ENCODE data around the gene DIDO1. TPM values are rescaled to one million over a fixed set of nuclear protein-coding genes. Genes with fewer than 3 reads are reported as not detected.

Gene DIDO1
- total RNA-seq, 4 donors from 2014 or later: 38.2 to 68.8 (median 46.6) TPM

DNA sequence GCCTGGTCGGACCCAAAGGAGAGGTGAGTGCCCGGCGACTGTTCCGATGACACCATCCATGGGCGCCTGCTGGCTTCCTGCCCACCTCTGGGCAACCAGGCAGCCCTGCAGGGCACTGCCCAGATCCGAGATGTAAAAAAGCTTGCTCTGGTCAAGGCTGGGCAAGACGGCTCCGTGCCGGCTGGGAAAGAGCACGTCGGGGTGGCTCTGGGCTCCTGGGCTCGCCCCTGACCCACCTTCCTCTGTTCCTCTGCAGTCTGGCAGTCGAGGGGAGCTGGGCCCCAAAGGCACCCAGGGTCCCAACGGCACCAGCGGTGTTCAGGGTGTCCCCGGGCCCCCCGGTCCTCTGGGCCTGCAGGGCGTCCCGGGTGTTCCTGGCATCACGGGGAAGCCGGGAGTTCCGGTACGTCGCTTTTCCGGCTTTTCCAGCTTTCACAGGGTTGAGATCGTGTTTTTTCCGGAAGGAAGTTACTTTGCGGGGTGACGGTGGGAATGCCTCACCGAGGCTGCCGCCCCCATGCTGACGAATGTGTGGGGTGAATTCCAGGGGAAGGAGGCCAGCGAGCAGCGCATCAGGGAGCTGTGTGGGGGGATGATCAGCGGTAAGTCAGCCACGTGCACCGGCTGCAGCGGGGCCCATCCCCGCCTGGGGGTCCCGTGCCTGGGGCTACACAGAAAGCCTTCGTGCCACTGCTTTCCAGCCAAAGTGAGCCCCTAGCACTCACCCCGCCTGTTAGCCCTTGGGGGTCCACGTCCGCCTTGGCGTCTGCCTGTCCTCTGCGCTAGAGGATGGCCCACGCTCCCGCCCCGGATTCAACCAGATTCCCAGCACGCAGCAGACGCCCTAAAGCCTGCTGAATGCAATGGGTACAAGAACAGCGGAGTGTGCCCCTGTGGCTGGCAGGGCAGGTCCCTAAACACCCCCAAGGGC, 90.1 kb downstream of the DIDO1 start:
- TF ChIP-seq, protein P1, sequence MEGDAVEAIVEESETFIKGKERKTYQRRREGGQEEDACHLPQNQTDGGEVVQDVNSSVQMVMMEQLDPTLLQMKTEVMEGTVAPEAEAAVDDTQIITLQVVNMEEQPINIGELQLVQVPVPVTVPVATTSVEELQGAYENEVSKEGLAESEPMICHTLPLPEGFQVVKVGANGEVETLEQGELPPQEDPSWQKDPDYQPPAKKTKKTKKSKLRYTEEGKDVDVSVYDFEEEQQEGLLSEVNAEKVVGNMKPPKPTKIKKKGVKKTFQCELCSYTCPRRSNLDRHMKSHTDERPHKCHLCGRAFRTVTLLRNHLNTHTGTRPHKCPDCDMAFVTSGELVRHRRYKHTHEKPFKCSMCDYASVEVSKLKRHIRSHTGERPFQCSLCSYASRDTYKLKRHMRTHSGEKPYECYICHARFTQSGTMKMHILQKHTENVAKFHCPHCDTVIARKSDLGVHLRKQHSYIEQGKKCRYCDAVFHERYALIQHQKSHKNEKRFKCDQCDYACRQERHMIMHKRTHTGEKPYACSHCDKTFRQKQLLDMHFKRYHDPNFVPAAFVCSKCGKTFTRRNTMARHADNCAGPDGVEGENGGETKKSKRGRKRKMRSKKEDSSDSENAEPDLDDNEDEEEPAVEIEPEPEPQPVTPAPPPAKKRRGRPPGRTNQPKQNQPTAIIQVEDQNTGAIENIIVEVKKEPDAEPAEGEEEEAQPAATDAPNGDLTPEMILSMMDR (IDR thresholded peaks at IDR 0.05; ENCODE audit: low read depth): no peak

DNA sequence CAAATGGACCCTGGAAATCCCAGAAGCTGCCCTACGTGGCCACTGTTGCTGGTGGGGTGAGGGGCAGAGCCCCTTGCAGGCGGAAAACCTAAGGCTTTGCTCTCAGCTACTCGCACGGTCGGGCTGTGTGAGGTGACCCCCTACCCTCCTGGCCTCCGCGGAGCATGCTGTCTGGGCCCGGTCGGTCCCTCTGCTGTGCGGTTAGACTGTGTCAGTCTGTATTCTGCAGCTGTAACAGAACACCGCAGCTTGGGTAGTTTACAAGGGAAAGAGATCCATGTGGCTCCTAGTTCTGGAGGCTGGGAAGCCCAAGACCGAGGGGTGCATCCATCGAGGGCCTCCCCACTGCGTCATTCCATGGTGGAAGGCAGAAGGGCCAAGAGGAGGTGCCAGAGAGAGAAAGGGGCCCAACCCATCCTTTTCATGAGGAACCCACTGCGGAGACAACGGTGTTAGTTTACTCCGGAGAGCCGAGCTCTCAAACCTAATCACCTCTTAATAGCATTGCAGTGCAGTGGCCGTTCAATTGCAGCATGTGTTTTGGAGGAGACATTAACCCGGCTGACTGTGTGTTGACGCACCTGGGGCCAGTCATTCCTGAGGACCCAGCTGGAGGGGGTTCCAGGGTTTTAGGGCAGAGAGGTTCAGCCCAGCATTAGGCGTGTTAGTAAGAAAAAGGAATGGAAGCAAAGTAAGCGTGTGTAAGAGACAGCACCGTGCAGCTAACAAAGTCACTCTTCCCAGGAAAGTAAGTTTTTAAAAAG, 91.2 kb downstream of the DIDO1 start:
- TF ChIP-seq, protein P1 (IDR thresholded peaks at IDR 0.05; ENCODE audit: low read depth): no peak

GRCh38 chr20:62832951-62833391, 93.3 kb downstream of the DIDO1 start:
- TF ChIP-seq, protein P1 (IDR thresholded peaks at IDR 0.05; ENCODE audit: low read depth): no peak

DNA sequence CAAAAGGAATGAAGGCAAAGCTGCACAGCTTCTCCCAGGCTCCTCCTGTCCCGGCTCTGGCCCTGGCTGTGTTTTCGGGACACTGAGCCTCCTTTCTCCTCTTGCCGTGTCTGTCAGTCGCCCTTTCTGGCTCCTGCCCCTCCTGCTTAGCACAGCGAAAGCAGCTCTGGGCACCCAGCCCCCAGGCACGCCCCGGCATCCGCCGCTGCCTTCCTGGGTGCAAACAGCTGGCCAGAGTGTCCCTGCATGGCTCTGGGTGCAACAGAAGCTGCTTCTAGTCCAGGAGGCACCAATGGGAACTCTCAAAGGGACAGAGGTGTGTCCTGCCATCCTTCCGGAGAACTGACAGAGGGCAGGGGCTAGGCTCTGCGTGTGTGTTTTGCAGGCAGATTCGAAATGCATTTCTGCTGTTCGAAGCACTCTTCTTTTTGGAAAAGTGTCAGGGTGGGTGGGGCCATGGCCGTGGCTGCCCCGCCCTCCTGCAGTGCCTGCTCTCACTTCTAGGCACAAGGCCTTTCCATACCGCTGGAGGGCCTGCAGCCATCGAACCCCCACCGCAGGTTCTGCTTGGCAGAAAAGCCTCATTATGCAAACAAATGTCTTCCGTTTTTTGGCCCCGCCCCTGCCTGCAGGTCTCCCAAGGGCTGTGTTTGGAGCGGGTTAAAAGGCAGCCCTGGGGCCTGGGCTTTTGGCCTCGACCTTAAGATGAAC, 93.9 kb downstream of the DIDO1 start:
- TF ChIP-seq, protein P1 (IDR thresholded peaks at IDR 0.05; ENCODE audit: low read depth): no peak

- TF ChIP-seq, protein P1 (IDR thresholded peaks at IDR 0.05; ENCODE audit: low read depth): no peak
Measured at GRCh38 chr20:62831854-62832211, 94.5 kb downstream of the DIDO1 start.

GRCh38 chr20:62831361-62831788, 94.9 kb downstream of the DIDO1 start:
- TF ChIP-seq, protein P1 (IDR thresholded peaks at IDR 0.05; ENCODE audit: low read depth): no peak

All from subcutaneous adipose tissue (tissue), 4 donors.